ENCODE measurements around the gene CD300H. TPM values are rescaled to one million over a fixed set of nuclear protein-coding genes. Genes with fewer than 3 reads are reported as not detected.
A peak's percentile ranks its signal among the peaks of the same experiment; 100 is the strongest.

CD300H gene
- total RNA-seq, 4 donors from 2014 or later: not detected

DNA sequence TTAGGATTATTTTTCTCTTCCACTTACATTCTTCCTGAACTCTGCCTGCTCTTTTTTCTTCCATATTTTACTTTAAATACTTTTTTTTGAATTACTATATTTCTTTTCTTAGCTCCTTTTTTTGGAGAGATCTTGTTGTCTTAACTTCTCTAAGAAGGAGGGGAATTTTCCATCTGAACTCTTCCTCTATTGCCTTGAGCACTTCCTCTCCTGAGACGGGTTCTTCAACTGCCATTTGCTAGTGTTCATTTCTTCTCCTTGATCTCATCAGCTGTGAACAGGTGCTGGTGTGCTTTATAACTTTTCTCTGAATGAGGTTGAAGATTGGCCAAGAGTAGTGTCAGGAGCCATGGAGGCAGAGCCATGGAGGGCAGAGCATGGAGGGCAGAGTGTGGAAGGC is 39.9 kb upstream of the CD300H start:
- no peak for TF ChIP-seq POLR2A (IDR thresholded peaks at IDR 0.05)
- TF ChIP-seq, protein P1, sequence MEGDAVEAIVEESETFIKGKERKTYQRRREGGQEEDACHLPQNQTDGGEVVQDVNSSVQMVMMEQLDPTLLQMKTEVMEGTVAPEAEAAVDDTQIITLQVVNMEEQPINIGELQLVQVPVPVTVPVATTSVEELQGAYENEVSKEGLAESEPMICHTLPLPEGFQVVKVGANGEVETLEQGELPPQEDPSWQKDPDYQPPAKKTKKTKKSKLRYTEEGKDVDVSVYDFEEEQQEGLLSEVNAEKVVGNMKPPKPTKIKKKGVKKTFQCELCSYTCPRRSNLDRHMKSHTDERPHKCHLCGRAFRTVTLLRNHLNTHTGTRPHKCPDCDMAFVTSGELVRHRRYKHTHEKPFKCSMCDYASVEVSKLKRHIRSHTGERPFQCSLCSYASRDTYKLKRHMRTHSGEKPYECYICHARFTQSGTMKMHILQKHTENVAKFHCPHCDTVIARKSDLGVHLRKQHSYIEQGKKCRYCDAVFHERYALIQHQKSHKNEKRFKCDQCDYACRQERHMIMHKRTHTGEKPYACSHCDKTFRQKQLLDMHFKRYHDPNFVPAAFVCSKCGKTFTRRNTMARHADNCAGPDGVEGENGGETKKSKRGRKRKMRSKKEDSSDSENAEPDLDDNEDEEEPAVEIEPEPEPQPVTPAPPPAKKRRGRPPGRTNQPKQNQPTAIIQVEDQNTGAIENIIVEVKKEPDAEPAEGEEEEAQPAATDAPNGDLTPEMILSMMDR (IDR thresholded peaks at IDR 0.05): no peak
- no peaks in the 10 kb centered on the region for H3K9me3 ChIP-seq
- H3K4me3 ChIP-seq (replicated peaks in 1 of 3): no peak overlapping the region
- intact Hi-C loops (cut with DNase I): no loop called here
- peaks cover 0 to 23% of the 10 kb centered on the region in 2 donors for H3K4me1 ChIP-seq
- H3K27me3 ChIP-seq: no peaks in the 10 kb centered on the region
- H3K36me3 ChIP-seq: no peaks in the 10 kb centered on the region
- no peak for DNase-seq
- H3K27ac ChIP-seq: no peak overlapping the region
- 60 to 68% methylated on average over 1 of the region's 1 CpG for WGBS, 2 donors

DNA sequence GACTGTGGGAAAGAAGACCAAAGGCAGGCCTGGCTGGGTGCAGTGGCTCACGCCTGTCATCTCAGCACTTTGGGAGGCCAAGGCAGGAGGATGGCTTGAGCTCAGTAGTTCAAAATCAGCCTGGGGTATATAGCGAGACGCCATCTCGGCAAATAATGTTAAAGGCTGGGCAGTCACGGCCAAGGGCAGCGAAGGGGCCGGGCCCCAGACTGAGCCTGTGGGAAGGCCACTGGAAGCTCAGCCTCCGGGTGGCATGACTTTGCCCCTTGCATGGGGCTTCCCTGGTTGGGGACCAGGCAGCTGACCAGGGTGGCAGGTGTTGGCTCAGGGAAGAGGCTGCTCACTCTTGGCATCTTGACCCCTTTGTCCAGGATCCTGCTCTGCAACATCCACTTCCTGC is 38.7 kb upstream of the CD300H start:
- DNase-seq: no peak

DNA sequence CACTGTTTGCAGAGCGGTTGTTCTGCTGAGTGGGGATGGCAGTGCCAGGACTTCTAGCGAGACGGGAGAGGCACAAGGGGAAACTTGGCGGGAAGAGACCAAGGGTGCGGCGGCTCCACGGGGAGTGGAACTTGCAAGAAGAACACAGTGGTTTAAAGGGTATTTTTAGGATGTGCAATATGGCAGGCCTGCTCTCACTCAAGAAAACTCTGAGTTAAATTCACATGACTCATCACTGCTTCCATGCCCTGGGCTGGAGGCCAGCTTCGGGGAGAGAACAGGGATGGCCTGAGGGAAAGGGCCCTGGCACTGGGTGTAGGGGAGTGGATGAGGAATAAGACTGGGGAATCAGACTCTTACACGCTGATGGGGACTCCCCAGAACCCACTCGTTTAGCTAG is 38.1 kb upstream of the CD300H start:
- H3K4me1 ChIP-seq: peaks cover 0 to 23% of the 10 kb centered on the region in 2 donors
- no peaks in the 10 kb centered on the region for H3K9me3 ChIP-seq
- peak overlapping the region in 1 of 3 donors; percentile 37 for H3K27ac ChIP-seq
- no peak overlapping the region for H3K4me3 ChIP-seq (replicated peaks in 1 of 3)
- 54 to 69% methylated on average over 10 of the region's 10 CpGs for WGBS, 2 donors
- no peaks in the 10 kb centered on the region for H3K27me3 ChIP-seq
- TF ChIP-seq, protein P1 (IDR thresholded peaks at IDR 0.05): no peak
- TF ChIP-seq POLR2A (IDR thresholded peaks at IDR 0.05): no peak
- intact Hi-C loops (cut with DNase I): no loop called here
- no peaks in the 10 kb centered on the region for H3K36me3 ChIP-seq
- DNase-seq: peak; percentile 61 to 71

More for the DNA sequence above, 38.7 kb upstream of the CD300H start:
- no peak for TF ChIP-seq POLR2A (IDR thresholded peaks at IDR 0.05)
- TF ChIP-seq, protein P1 (IDR thresholded peaks at IDR 0.05): no peak
- no peak overlapping the region for H3K4me3 ChIP-seq (replicated peaks in 1 of 3)
- H3K27ac ChIP-seq: no peak overlapping the region
- WGBS, 2 donors: 89 to 94% methylated on average over 8 of the region's 8 CpGs
- peaks cover 0 to 23% of the 10 kb centered on the region in 2 donors for H3K4me1 ChIP-seq
- intact Hi-C loops (cut with DNase I): no loop called here
- no peaks in the 10 kb centered on the region for H3K9me3 ChIP-seq
- no peaks in the 10 kb centered on the region for H3K36me3 ChIP-seq
- H3K27me3 ChIP-seq: no peaks in the 10 kb centered on the region

- no peak overlapping the region for H3K4me3 ChIP-seq (replicated peaks in 1 of 3)
- no peak for DNase-seq
- no peaks in the 10 kb centered on the region for H3K9me3 ChIP-seq
- no peaks in the 10 kb centered on the region for H3K27me3 ChIP-seq
- H3K27ac ChIP-seq: peak overlapping the region in 1 of 3 donors; percentile 37
- no peak for TF ChIP-seq POLR2A (IDR thresholded peaks at IDR 0.05)
- TF ChIP-seq, protein P1 (IDR thresholded peaks at IDR 0.05): no peak
- peaks cover 0 to 23% of the 10 kb centered on the region in 2 donors for H3K4me1 ChIP-seq
- WGBS, 2 donors: 84 to 86% methylated on average over 10 of the region's 10 CpGs
- no peaks in the 10 kb centered on the region for H3K36me3 ChIP-seq
- intact Hi-C loops (cut with DNase I): no loop called here
Measured at GRCh38 chr17:74604761-74605160, 37.5 kb upstream of the CD300H start.

DNA sequence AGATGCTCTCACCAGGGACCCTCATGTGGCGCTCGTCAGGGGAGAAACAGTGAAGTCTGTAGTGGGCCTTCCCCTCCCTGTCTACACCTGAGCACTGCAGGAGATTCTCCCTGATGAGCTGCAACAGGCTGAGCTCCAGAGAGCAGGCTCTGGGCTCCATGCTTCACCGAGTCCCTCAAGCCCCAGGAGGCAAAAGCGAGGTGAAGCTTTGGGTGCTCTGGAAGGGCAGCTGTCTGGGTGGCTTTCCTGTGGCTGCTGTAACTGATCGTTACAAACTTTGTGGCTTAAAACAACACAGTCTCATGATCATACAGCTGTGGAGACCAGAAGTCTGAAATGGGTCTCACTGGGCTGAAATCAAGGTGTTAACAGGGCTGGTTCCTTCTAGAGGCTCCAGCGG is 36.9 kb upstream of the CD300H start:
- WGBS, 2 donors: 51 to 84% methylated on average over 4 to 6 of the region's 6 CpGs
- DNase-seq: peak; percentile 37 to 53
- TF ChIP-seq POLR2A (IDR thresholded peaks at IDR 0.05): no peak
- TF ChIP-seq, protein P1 (IDR thresholded peaks at IDR 0.05): no peak
- intact Hi-C loops (cut with DNase I): no loop called here
- Histone ChIP-seq H3K4me3 (replicated peaks in 1 of 3) (no peak overlapping the region), H3K4me1 (peaks cover 0 to 25% of the 10 kb centered on the region in 2 donors), H3K36me3 (no peaks in the 10 kb centered on the region), H3K9me3 (no peaks in the 10 kb centered on the region), H3K27ac (peak overlapping the region in 1 of 3 donors; percentile 37), H3K27me3 (no peaks in the 10 kb centered on the region)
